HepG2 (cell line): Measurements from ENCODE around the gene KANSL1. TPM values are rescaled to one million over a fixed set of nuclear protein-coding genes. Genes with fewer than 3 reads are reported as not detected.

Experiments
- ASH2L ChIP-seq: fragments of 300-600, 200-600 bp; sonication (generic); IDR thresholded peaks from 2 replicates; pipeline ENCODE4 v1.7.0; 2017; ENCODE audit warnings: low read depth, mild to moderate bottlenecking, moderate library complexity, mixed read lengths, low read length; ENCODE audit not compliant: insufficient read length
- ATF7 ChIP-seq, 2 experiments: fragments of 450-650 bp in 1 of 2; sonication (generic) in 1 of 2; formaldehyde crosslinking in 1 of 2; IDR thresholded peaks; 2 replicates each; pipeline versions ENCODE4 v1.4.0 to v1.6.1; 2016 to 2020; ENCODE audit warnings: antibody characterized with exemption in 1 of 2, mild to moderate bottlenecking in 1 of 2, missing genetic modification reagents in 1 of 2
- FOXP4 ChIP-seq: sonication (generic); formaldehyde crosslinking; IDR thresholded peaks from 2 replicates; pipeline ENCODE4 v1.4.0; 2020; ENCODE audit warnings: missing genetic modification reagents
- HNRNPUL1 ChIP-seq: fragments of 200-400 bp; formaldehyde crosslinking; IDR thresholded peaks from 2 replicates; pipeline ENCODE4 v1.6.1; 2017; ENCODE audit warnings: low read depth, mild to moderate bottlenecking, low read length, moderate library complexity
- HOXA5 ChIP-seq: sonication (generic); formaldehyde crosslinking; IDR thresholded peaks from 2 replicates; pipeline ENCODE4 v1.4.0; 2020; ENCODE audit warnings: missing genetic modification reagents
- MLXIP ChIP-seq: sonication (generic); formaldehyde crosslinking; IDR thresholded peaks from 2 replicates; pipeline ENCODE4 v1.9.0; 2021; ENCODE audit warnings: missing genetic modification reagents, borderline replicate concordance
- PATZ1 ChIP-seq: sonication (generic); formaldehyde crosslinking; IDR thresholded peaks from 2 replicates; pipeline ENCODE4 v1.4.0; 2020; ENCODE audit warnings: missing genetic modification reagents
- PHF20 ChIP-seq: sonication (generic); formaldehyde crosslinking; IDR thresholded peaks from 2 replicates; pipeline ENCODE4 v1.5.0; 2020; ENCODE audit warnings: mild to moderate bottlenecking, missing genetic modification reagents
- SAP130 ChIP-seq: IDR thresholded peaks from 2 replicates; pipeline ENCODE4 v1.6.1; 2016; ENCODE audit warnings: low read depth
- SNRNP70 ChIP-seq: fragments of 200-400 bp; formaldehyde crosslinking; IDR thresholded peaks from 2 replicates; pipeline ENCODE4 v1.6.1; 2017; ENCODE audit warnings: mild to moderate bottlenecking, low read depth, low read length, moderate library complexity
- TEF ChIP-seq: sonication (generic); formaldehyde crosslinking; IDR thresholded peaks from 2 replicates; pipeline ENCODE4 v1.5.0; 2020; ENCODE audit warnings: missing genetic modification reagents
- TFAP4 ChIP-seq: sonication (generic); IDR thresholded peaks from 2 replicates; pipeline ENCODE4 v1.6.1; 2016; ENCODE audit warnings: low read depth, borderline replicate concordance
- THAP9 ChIP-seq: sonication (generic); formaldehyde crosslinking; IDR thresholded peaks from 2 replicates; pipeline ENCODE4; 2020; ENCODE audit warnings: missing genetic modification reagents, mild to moderate bottlenecking, borderline replicate concordance
- ZNF484 ChIP-seq: sonication (generic); formaldehyde crosslinking; IDR thresholded peaks from 2 replicates; pipeline ENCODE4 v1.5.1; 2020; ENCODE audit warnings: mild to moderate bottlenecking, low read depth, missing genetic modification reagents, borderline replicate concordance
- ZNF720 ChIP-seq: sonication (generic); formaldehyde crosslinking; IDR thresholded peaks from 2 replicates; pipeline ENCODE4 v1.4.0; 2020; ENCODE audit warnings: missing genetic modification reagents
- ZNF724P ChIP-seq: sonication (generic); formaldehyde crosslinking; IDR thresholded peaks from 2 replicates; pipeline ENCODE4 v1.8.0; 2022; ENCODE audit warnings: missing genetic modification reagents, borderline replicate concordance
- polyA plus RNA-seq, 8 experiments: library from polyadenylated mRNA; depleted of rRNA in 3 of 8; stranded (reverse) in 7 of 8; unstranded in 1 of 8; fragments of >200 nt; fragmentation: Illumina TruSeq in 4 of 8; extraction: Trizol in 4 of 8; gene quantifications; 2 replicates each; pipeline versions ENCODE4 v1.2.1 to v1.2.3, GENCODE V29; 2011 to 2016; ENCODE audit warnings: low read depth in 4 of 8, missing spikeins in 1 of 8, mixed read lengths in 1 of 8; ENCODE audit not compliant: insufficient read depth in 1 of 8
- total RNA-seq, 5 experiments: library from RNA; depleted of rRNA; stranded (reverse); fragments of >200 nt; fragmentation: Illumina TruSeq; extraction: Trizol; gene quantifications; 2 replicates each; pipeline ENCODE4 v1.2.3, GENCODE V29; 2016; ENCODE audit warnings: low read depth in 1 of 5

KANSL1 gene
- total and polyA plus RNA-seq, 2 of the 13 experiments (the other 11 are each of a cell fraction or from before 2014, with no cell fraction given) = 24.0 to 59.6 TPM

GRCh38 chr17:46191322-46192188 is 1.7 kb downstream of the KANSL1 start (continued):
- TF ChIP-seq HOXA5 = no peak
- peak; percentile 91 for TF ChIP-seq SAP130 (CRISPR knock-in tag)
- TF ChIP-seq ZNF720 (CRISPR knock-in tag) = no peak
- TF ChIP-seq HNRNPUL1 = no peak
- TF ChIP-seq ASH2L = peak; percentile 9
- TF ChIP-seq FOXP4 (CRISPR knock-in tag) = peak; percentile 36; the same call in 1 of the 2 replicates
- no peak for TF ChIP-seq ZNF484 (CRISPR knock-in tag)
- TF ChIP-seq SNRNP70 = no peak
- TF ChIP-seq PHF20 = no peak
- no peak for TF ChIP-seq MLXIP (CRISPR knock-in tag)
- TF ChIP-seq THAP9 = no peak
- no peak for TF ChIP-seq TFAP4
- TF ChIP-seq TEF (CRISPR knock-in tag) = peak; percentile 81; the same call in 1 of the 2 replicates
- peak; percentile 42; the same call in 1 of the 2 replicates for TF ChIP-seq PATZ1 (CRISPR knock-in tag)
- TF ChIP-seq ZNF724P (CRISPR knock-in tag) = no peak
- TF ChIP-seq ATF7 (IDR thresholded peaks at IDR 0.05) = no peak
- no peak for TF ChIP-seq ATF7 (CRISPR knock-in tag; IDR thresholded peaks at IDR 0.05)
